ENCODE data around the gene KIAA1614. TPM values are rescaled to one million over a fixed set of nuclear protein-coding genes. Genes with fewer than 3 reads are reported as not detected.

KIAA1614 gene
- polyA plus RNA-seq, 10 donors, result 7.1 to 13.3 (median 9.8) TPM

DNA sequence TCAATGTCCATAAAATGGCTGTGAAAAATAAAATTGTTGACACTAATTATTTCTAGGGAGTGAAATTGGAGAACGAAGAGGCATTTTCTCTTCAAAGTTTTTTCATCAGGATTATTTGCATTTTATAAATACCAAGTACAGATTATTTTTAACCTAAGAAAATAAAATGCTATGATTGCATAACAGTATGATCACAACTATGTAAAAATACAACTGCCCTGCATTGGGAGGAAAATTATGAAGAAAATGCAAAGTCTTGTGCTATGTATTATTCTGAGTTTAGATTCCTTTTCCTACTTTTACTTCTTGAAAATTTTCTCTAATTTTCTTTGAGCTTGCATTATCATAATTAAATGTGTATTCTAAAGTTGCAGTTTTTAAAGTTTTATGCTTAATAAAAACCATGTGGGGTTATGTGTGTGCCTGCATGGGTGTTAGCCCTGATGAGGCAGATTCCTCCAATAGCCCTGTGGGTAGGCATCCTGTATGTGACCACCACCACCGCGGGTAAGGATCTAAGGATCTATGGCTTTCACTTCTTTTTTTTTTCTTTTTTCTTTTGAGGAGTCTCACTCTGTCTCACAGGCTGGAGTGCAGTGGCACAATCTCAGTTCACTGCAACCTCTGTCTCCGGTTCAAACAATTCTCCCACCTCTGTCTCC, 85.3 kb downstream of the KIAA1614 start:
- no peak for DNase-seq

Other genes with a start within 250 kb of the KIAA1614 start
- 10 to 100 TPM; 14.9 to 23.4 (median 18.2) TPM for gene STX6, start 110.0 kb downstream of the KIAA1614 start, polyA plus RNA-seq (ENCODE audit: insufficient read length in 10 of 10)
- 1 to 10 TPM; 3.9 to 5.2 (median 4.5) TPM for gene MR1, start 121.1 kb downstream of the KIAA1614 start, polyA plus RNA-seq (ENCODE audit: insufficient read length in 10 of 10)
- gene IER5, start 175.8 kb downstream of the KIAA1614 start, polyA plus RNA-seq (ENCODE audit: insufficient read length in 10 of 10), result 10 to 100 TPM in 3 of 10 donors, 1 to 10 TPM in 7; 5.4 to 17.9 (median 8.3) TPM

All from muscle of back (tissue), 11 donors.